Prostate gland (tissue), 2 donors: ENCODE measurements around the gene CTNNAL1. TPM values are rescaled to one million over a fixed set of nuclear protein-coding genes. Genes with fewer than 3 reads are reported as not detected.

Experiments
- DNase-seq: peaks from one replicate; pipeline ENCODE4 v3.0.0-alpha.2; 2019; ENCODE audit warnings: low spot score
- H3K27ac ChIP-seq, 2 donors: fragments of 200-600 bp; sonication (generic); 2 replicates each; pipeline ENCODE4 v1.5.1; 2017 to 2019
- H3K27me3 ChIP-seq: fragments of 200-600 bp; sonication (generic); replicated peaks from 2 replicates; pipeline ENCODE4 v1.5.1; 2019; ENCODE audit not compliant: insufficient read depth
- H3K36me3 ChIP-seq, 2 donors: fragments of 200-600 bp; sonication (generic); 1 replicate in 1 of 2; 2 replicates in 1 of 2; pipeline versions ENCODE4 v1.5.1 to v1.8.1; 2017 to 2019
- H3K4me1 ChIP-seq: fragments of 200-600 bp; sonication (generic); replicated peaks from 2 replicates; pipeline ENCODE4 v1.5.1; 2019
- H3K4me3 ChIP-seq, 2 donors: fragments of 200-600 bp; sonication (generic); 2 replicates each; pipeline ENCODE4 v1.5.1; 2017 to 2019
- H3K9me3 ChIP-seq: fragments of 200-600 bp; sonication (generic); 2 replicates; pipeline ENCODE4 v1.5.1; 2017
- POLR2A ChIP-seq: fragments of 450-650 bp; IDR thresholded peaks from one replicate; pipeline ENCODE4 v1.6.1; 2016; ENCODE audit warnings: antibody characterized with exemption, mild to moderate bottlenecking
- POLR2AphosphoS5 ChIP-seq: sonication (generic); formaldehyde crosslinking; IDR thresholded peaks from one replicate; pipeline ENCODE4 v1.6.1; 2017; ENCODE audit warnings: antibody characterized with exemption
- WGBS: methylation state at CpG from one replicate; pipeline ENCODE4 v1.1.5; 2018; 5-methylcytosine and 5-hydroxymethylcytosine counted together
- intact Hi-C: fragments of 100-400 bp; cut with DNase I; formaldehyde crosslinking; loops from one replicate; pipeline ENCODE4 v1.14.2; 2022
- total RNA-seq, 2 donors: library from RNA; depleted of rRNA; stranded (reverse); fragments of >200 nt; gene quantifications; one replicate each; pipeline ENCODE4 v1.1.0, GENCODE V29; 2016
- TF ChIP-seq, protein P1 (sequence below), 4 experiments: fragments of 200-600 bp in 2 of 4; fragments of 450-650 bp in 2 of 4; sonication (generic) in 2 of 4; IDR thresholded peaks; 1 replicate in 3 of 4; 2 replicates in 1 of 4; pipeline ENCODE4 v1.5.1; 2016 to 2019; ENCODE audit warnings: antibody characterized with exemption in 4 of 4, mild to moderate bottlenecking in 2 of 4, moderate library complexity in 2 of 4

The CTNNAL1 gene
- total RNA-seq, 2 donors from 2014 or later = 20.2 to 74.6 TPM

- Histone ChIP-seq H3K9me3 (no peaks in the 10 kb centered on the region), H3K27ac (no peak overlapping the region), H3K4me1 (no peaks in the 10 kb centered on the region), H3K36me3 (no peaks in the 10 kb centered on the region), H3K27me3 (no peaks in the 10 kb centered on the region), H3K4me3 (no peak overlapping the region)
- intact Hi-C loops = no loop called here
- TF ChIP-seq POLR2AphosphoS5 = no peak
- TF ChIP-seq, protein P1, sequence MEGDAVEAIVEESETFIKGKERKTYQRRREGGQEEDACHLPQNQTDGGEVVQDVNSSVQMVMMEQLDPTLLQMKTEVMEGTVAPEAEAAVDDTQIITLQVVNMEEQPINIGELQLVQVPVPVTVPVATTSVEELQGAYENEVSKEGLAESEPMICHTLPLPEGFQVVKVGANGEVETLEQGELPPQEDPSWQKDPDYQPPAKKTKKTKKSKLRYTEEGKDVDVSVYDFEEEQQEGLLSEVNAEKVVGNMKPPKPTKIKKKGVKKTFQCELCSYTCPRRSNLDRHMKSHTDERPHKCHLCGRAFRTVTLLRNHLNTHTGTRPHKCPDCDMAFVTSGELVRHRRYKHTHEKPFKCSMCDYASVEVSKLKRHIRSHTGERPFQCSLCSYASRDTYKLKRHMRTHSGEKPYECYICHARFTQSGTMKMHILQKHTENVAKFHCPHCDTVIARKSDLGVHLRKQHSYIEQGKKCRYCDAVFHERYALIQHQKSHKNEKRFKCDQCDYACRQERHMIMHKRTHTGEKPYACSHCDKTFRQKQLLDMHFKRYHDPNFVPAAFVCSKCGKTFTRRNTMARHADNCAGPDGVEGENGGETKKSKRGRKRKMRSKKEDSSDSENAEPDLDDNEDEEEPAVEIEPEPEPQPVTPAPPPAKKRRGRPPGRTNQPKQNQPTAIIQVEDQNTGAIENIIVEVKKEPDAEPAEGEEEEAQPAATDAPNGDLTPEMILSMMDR (IDR thresholded peaks at IDR 0.05) = no peak
- TF ChIP-seq POLR2A = no peak
- DNase-seq = no peak
- 18% methylated on average over 1 of the region's 1 CpG for WGBS
Measured at GRCh38 chr9:108911820-108912219, 101.5 kb downstream of the CTNNAL1 start.

DNA sequence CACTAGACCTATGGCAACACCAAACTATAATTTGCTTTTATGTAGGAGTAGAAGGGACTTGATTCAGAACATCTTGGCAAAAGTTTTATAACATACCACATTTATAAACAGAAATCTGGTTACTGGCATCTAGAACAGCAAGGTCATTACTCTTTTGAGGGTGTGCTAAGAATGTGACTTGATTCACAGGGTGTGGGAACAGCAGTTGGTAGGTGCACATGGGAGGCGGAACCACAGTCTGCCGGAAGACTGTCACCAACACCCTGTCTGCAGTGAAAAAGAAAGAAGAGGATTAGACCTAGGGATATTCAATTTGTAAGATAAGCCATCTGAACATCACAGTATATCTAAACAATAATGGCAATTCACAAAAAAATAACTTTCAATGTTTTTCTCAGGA lies 102.4 kb downstream of the CTNNAL1 start:
- H3K27me3 ChIP-seq = no peaks in the 10 kb centered on the region
- intact Hi-C loops = no loop called here
- H3K4me1 ChIP-seq = no peaks in the 10 kb centered on the region
- H3K4me3 ChIP-seq = no peak overlapping the region
- WGBS = 92% methylated on average over 2 of the region's 2 CpGs
- no peak overlapping the region for H3K27ac ChIP-seq
- H3K36me3 ChIP-seq = no peaks in the 10 kb centered on the region
- no peak for DNase-seq
- no peak for TF ChIP-seq POLR2AphosphoS5
- TF ChIP-seq POLR2A = no peak
- TF ChIP-seq, protein P1 (IDR thresholded peaks at IDR 0.05) = no peak
- no peaks in the 10 kb centered on the region for H3K9me3 ChIP-seq

DNA sequence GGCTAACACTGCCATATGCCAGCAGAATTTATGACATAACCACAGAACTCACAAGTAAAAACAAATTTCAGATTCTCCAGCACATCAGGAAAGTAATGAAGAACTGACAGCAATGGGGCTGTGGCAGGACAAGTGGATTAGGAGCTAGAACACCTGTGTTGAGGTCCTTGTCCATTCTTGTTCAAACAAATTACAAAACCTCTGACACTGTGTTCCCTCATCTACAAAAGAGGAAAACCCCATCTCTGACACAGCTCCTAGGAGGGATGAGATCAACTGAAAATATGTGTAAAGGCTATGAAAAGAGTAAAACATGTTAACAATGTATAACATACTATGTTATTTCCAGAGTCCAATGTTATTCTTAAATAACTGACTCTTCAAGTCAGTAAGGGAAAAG lies 102.9 kb downstream of the CTNNAL1 start:
- Histone ChIP-seq H3K36me3 (no peaks in the 10 kb centered on the region), H3K4me3 (no peak overlapping the region), H3K9me3 (no peaks in the 10 kb centered on the region), H3K4me1 (no peaks in the 10 kb centered on the region), H3K27ac (no peak overlapping the region), H3K27me3 (no peaks in the 10 kb centered on the region)
- DNase-seq = no peak
- intact Hi-C loops = no loop called here
- TF ChIP-seq POLR2AphosphoS5 (no peak), POLR2A (no peak)
- TF ChIP-seq, protein P1 (IDR thresholded peaks at IDR 0.05) = no peak

DNA sequence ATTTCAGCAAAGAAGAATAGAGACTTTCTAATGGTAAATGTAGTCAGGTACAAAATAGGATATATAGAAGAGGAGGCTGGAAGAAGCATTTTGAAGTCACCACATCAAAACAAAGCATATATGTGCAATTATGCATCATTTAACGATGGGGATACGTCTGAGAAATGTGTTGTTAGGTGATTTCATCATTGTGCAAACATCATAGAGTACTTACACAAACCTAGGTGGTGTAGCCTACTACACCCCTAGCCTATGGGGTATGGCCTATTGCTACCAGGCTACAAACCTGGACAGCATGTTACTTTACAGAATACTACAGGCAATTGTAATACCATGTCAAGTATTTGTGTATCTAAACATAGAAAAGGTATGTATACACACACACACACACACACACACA lies 107.8 kb downstream of the CTNNAL1 start:
- Histone ChIP-seq H3K9me3 (no peaks in the 10 kb centered on the region), H3K27me3 (no peaks in the 10 kb centered on the region), H3K4me1 (no peaks in the 10 kb centered on the region), H3K4me3 (no peak overlapping the region), H3K27ac (no peak overlapping the region), H3K36me3 (no peaks in the 10 kb centered on the region)
- 81% methylated on average over 2 of the region's 2 CpGs for WGBS
- intact Hi-C loops = no loop called here
- TF ChIP-seq, protein P1 (IDR thresholded peaks at IDR 0.05) = no peak
- no peak for TF ChIP-seq POLR2A
- no peak for TF ChIP-seq POLR2AphosphoS5
- no peak for DNase-seq

DNA sequence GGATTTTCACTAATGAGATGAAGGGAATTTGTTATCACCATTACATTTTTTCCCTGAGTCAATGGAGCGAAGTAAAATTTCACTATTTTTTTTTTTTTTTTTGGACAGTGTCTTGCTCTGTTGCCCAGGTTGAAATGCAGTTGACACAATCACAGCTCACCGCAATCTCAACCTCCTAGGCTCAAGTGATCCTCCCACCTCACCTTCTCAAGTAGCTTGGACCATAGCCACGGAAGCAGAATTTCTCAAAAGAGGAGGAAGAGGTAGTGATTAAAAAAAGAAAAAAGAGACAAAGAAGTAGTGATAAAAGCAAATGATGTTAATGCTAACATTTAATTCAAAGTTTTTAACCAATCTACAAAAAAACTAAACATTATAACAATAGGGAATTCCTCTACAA lies 109.1 kb downstream of the CTNNAL1 start:
- intact Hi-C loops = no loop called here
- TF ChIP-seq POLR2A = no peak
- TF ChIP-seq POLR2AphosphoS5 = no peak
- TF ChIP-seq, protein P1 (IDR thresholded peaks at IDR 0.05) = no peak
- 92% methylated on average over 3 of the region's 3 CpGs for WGBS
- H3K4me3 ChIP-seq = no peak overlapping the region
- H3K27me3 ChIP-seq = no peaks in the 10 kb centered on the region
- no peaks in the 10 kb centered on the region for H3K9me3 ChIP-seq
- no peak overlapping the region for H3K27ac ChIP-seq
- H3K36me3 ChIP-seq = no peaks in the 10 kb centered on the region
- H3K4me1 ChIP-seq = no peaks in the 10 kb centered on the region
- no peak for DNase-seq
